ENCODE results near the gene ZNF608.

ZNF608 gene

DNA sequence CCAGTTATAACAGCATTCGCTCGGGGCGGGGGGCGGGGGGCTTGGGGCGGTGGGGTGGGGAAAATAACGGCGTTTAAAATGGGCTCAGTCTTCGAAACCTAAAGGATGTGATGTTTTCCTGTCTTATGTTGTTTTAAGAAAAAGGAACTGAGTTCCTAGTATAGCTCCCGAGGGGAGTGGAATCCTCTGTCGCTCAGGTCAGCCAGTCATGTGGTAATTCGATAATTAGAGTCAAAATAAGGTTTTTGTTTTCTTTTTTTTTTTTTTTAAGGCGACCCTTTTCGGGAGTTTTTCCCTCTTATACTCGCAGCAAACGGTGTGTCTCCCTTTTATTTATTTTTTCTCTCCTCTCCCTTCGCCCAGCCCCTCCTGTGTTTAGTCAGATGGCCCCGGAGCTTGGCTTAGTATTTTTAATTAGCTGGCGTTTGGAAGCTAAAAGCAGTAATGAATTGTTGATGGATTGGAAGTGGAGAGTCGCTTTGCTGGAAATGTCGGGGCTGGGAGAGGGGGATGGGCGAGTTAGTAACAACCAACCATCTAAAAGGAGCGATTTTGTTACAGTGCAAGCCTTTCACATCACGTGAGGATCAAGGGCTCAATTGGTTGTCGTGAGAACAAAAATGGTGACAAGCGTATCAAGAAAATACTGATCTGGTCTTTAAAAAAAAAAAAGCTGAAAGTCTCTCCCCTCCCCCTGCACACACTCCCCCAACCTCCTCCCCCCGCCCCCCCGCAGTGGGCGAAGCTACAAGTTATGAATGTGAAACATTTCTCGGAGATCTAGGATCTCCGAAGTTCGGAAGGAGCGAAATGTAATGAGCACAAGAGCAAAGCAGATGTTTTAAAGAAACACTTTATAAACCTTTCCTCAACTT lies 714 bp upstream of the ZNF608 start:
- TF ChIP-seq, protein P1, sequence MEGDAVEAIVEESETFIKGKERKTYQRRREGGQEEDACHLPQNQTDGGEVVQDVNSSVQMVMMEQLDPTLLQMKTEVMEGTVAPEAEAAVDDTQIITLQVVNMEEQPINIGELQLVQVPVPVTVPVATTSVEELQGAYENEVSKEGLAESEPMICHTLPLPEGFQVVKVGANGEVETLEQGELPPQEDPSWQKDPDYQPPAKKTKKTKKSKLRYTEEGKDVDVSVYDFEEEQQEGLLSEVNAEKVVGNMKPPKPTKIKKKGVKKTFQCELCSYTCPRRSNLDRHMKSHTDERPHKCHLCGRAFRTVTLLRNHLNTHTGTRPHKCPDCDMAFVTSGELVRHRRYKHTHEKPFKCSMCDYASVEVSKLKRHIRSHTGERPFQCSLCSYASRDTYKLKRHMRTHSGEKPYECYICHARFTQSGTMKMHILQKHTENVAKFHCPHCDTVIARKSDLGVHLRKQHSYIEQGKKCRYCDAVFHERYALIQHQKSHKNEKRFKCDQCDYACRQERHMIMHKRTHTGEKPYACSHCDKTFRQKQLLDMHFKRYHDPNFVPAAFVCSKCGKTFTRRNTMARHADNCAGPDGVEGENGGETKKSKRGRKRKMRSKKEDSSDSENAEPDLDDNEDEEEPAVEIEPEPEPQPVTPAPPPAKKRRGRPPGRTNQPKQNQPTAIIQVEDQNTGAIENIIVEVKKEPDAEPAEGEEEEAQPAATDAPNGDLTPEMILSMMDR (IDR thresholded peaks at IDR 0.05): no peak
- Histone ChIP-seq H3K4me3 (peak overlapping the region; percentile 86), H3K27ac (peak overlapping the region; percentile 89 to 90)
- peak; percentile 86 for DNase-seq (ENCODE audit: low spot score)

DNA sequence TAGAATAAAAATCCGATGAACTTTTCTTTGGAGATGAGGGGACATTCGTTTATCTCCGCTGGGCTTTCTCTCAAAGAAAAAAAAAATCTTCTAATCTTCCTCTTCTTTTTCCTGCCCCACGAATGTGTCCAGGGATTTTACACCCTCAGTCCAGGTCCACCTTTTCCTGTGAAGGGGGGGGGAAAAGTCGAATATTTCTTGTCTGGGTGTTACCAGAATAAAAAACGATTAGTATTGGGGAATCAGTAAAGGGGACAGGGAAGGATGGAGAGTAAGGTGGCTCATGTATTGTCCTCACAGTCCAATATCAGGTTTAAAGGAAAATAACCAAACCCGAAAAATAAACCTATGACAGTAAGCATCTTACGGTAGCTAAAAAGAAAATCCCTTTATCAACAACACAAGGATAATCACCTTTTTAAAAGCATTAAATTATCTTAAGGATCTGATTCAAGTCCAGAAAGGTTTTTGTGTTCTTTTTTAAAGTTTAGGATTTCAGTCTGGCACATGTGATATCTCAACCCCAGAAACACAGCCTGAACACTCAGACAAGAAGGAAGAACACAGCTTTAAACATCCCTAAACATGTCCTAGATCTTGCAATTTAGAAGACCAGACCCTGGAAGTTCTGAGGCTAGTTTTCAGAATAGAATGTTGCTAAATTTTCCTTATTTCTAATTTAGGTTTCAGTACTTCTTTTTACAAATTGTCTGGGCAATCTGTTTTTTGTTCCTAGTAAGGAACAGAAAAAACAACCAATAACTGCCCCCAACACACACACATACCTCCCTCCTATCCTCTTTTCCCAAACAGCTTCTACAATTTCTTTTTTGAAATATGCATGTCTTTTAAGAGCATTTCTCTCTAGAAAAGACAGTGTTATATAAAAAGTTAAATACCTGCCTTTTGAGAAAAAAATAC lies 1.2 kb downstream of the ZNF608 start:
- DNase-seq (ENCODE audit: low spot score): no peak
- Histone ChIP-seq H3K27ac (peak overlapping the region; percentile 89 to 90), H3K4me3 (peak overlapping the region; percentile 86)
- TF ChIP-seq, protein P1 (IDR thresholded peaks at IDR 0.05): no peak

DNA sequence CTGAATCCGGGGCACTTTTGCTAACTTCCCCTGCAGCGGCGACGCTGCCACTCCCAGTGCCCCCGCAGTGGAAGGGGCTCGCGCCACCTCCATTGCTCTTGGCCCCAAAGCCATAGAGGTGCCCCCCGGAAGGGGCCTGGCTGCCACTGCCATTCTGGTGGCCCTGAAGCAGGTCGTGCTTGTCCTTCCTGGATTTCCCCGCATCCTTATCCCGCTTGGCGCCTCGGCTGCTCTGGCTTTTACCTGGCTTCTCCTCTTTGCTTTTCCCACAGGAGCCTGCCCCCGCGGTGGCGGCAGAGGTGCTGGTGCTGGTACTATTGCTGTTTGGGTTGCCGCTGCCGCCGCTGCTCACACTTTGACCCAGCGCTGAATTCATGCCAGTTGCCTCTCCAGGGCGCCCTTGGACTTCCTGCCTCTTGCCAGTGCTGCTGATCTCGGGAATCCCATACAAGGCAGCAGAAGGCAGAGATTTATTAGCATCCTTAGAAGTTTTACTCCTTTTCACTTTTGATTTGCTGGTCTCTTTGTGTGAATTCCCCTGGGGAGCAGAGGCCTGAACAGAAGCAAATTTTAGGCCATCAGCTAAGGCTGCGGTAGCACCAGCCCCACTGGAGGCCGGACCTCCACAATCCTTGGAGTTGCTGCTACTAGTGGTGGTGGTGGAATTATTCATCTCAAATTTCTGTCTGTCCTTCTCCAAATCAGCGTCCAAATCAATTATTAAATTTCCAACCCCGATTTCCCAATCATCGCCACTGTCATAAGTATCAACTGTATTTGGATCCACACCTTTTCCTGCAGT lies 2.1 kb downstream of the ZNF608 start:
- Histone ChIP-seq H3K4me3 (peak overlapping the region; percentile 86), H3K27ac (peak overlapping the region; percentile 89 to 90)
- TF ChIP-seq, protein P1 (IDR thresholded peaks at IDR 0.05): no peak
- DNase-seq (ENCODE audit: low spot score): peak; percentile 79

DNA sequence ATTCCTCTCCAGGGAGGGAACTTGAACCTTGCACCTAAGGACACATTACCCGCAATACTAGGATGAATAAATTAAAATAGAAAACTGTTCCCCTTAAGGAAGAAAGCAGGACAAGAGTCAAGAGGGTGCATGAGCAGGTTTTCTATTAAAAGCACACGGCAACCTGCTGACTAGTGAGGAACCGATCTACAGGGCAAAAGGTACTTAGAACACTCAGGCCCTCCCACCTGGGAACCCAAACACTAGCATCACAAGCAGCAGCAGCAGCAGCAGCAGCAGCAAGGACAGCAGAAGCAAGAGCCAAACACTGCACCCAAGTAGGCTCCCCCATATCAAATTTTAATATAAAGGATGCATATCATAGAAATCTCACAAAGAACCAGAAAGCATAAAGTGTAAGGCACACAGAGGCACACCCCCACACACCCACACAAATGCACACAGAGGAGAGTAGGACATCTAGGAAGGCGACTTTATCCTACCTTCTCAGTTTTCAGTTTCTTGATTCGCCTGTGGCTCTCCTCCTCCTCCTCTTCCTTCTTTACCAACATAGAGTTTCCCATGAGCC lies 2.8 kb downstream of the ZNF608 start:
- TF ChIP-seq, protein P1 (IDR thresholded peaks at IDR 0.05): no peak
- no peak for DNase-seq (ENCODE audit: low spot score)
- peak overlapping the region; percentile 86 for H3K4me3 ChIP-seq
- peak overlapping the region; percentile 89 to 90 for H3K27ac ChIP-seq

DNA sequence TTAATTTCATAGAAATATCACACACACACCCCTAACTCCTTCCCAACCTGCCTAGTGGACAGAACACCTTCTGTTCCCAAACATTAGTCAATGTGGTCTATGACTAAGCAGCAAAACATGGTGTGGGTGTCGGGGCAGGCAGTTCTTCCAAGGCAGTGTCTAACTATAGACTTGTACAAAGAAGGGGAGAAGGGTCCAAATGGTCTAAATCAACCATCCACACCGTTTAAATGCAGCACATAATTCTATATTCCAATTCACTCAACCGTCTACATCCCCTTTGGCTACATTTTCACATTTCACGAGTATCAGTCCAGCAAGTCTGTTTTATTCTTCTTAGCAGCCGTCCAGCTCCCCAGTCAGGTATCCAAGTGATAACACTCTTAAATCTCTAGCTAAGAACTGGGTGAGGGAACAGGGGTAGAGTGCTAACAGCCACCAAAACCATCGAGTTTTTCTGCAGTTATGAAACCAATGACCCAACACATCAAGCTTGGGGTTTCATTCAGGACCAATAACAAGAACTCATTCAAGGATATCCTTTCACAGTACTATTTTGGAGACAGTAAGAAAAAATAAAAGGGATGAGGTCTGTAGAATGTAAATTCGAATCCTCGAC lies 3.3 kb downstream of the ZNF608 start:
- Histone ChIP-seq H3K4me3 (peak overlapping the region; percentile 86), H3K27ac (peak overlapping the region; percentile 89 to 90)
- no peak for DNase-seq (ENCODE audit: low spot score)
- TF ChIP-seq, protein P1 (IDR thresholded peaks at IDR 0.05): no peak

DNA sequence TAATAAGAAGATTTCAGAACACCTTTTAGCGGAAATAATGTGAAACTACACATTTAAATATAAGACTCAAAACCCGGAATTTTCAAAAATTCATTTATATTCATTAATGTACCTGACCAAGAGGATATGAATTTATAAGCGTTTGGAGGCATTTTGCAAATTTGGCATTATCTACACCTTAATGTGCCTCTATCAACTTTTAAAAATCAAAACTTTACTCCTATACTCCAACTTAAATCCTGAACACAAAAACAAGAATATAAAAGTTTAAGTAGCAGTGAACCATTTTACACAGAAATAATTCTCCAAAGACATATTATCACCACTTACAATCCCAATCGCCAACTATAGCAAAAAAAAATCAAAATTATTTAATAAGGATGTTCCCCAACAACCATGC lies 3.9 kb downstream of the ZNF608 start:
- peak overlapping the region; percentile 86 for H3K4me3 ChIP-seq
- H3K27ac ChIP-seq: peak overlapping the region in 1 of 2 donors; percentile 89
- TF ChIP-seq, protein P1 (IDR thresholded peaks at IDR 0.05): no peak
- no peak for DNase-seq (ENCODE audit: low spot score)

All from coronary artery (tissue), 2 donors.